T-cell (primary cell): ENCODE results near the gene IL1RL2. TPM values are rescaled to one million over a fixed set of nuclear protein-coding genes. Genes with fewer than 3 reads are reported as not detected.
A peak's percentile ranks its signal among the peaks of the same experiment; 100 is the strongest.

Source experiments
- ATAC-seq, 4 experiments: fragments of 200-7000 bp in 3 of 4; fragments of 150-1000 bp in 1 of 4; cut with Tn5 transposase; replicated peaks in 1 of 4; 1 replicate in 3 of 4; 2 replicates in 1 of 4; pipeline ENCODE4 v1.10.0; 2021; ENCODE audit warnings: moderate library complexity in 3 of 4, mild to moderate bottlenecking in 2 of 4, moderate number of reproducible peaks in 1 of 4
- CTCF ChIA-PET, 2 donors: fragments of 300-600 bp; sonication (Branson Sonifier 250); formaldehyde crosslinking; loops; one replicate each; lab custom pipeline; 2022; ENCODE audit warnings: antibody characterized with exemption in 2 of 2; lab: Charles Lee
- POLR2A ChIA-PET, 2 donors: fragments of 300-600 bp; sonication (Branson Sonifier 250); formaldehyde crosslinking; loops; one replicate each; lab custom pipeline; 2022; ENCODE audit warnings: antibody characterized with exemption in 2 of 2; lab: Charles Lee
- DNase-seq, 35 experiments: peaks; one replicate each; pipeline versions ENCODE4 v3.0.0 to v3.0.0-alpha.2; 2013 to 2023
- H3K27ac ChIP-seq: one replicate; pipeline ENCODE4 v1.5.1; 2013; ENCODE audit warnings: low read length
- H3K27me3 ChIP-seq, 2 experiments: replicated peaks in 1 of 2; 1 replicate in 1 of 2; 2 replicates in 1 of 2; pipeline versions ENCODE4 v1.6.1 to v1.7.0; 2013; ENCODE audit warnings: low read length in 1 of 2, mixed read lengths in 1 of 2; ENCODE audit not compliant: control insufficient read depth in 2 of 2, insufficient read depth in 2 of 2; ENCODE audit errors: extremely low read depth in 1 of 2
- H3K36me3 ChIP-seq, 2 donors: 1 replicate in 1 of 2; 2 replicates in 1 of 2; pipeline versions ENCODE4 v1.6.1 to v1.7.0; 2013; ENCODE audit warnings: low read length in 1 of 2; ENCODE audit not compliant: control insufficient read depth in 2 of 2, insufficient read depth in 1 of 2; ENCODE audit errors: extremely low read depth in 1 of 2
- H3K4me1 ChIP-seq, 2 experiments: 1 replicate in 1 of 2; 2 replicates in 1 of 2; pipeline versions ENCODE4 v1.6.1 to v1.7.0; 2013; ENCODE audit warnings: low read length in 2 of 2, mixed read lengths in 1 of 2; ENCODE audit not compliant: insufficient read depth in 2 of 2, control insufficient read depth in 1 of 2; ENCODE audit errors: extremely low read depth in 1 of 2
- H3K4me3 ChIP-seq, 2 donors: 1 replicate in 1 of 2; 2 replicates in 1 of 2; pipeline versions ENCODE4 v1.5.1 to v1.7.0; 2013; ENCODE audit warnings: mild to moderate bottlenecking in 2 of 2, low read length in 1 of 2, moderate library complexity in 1 of 2; ENCODE audit not compliant: control insufficient read depth in 1 of 2; ENCODE audit errors: extremely low read depth in 1 of 2
- H3K9me3 ChIP-seq: 2 replicates; pipeline ENCODE4 v1.7.0; 2013
- H3K27ac Mint-ChIP-seq, 2 donors: one replicate each; pipeline ENCODE4 v1.8.0; 2020 to 2021; ENCODE audit warnings: mild to moderate bottlenecking in 2 of 2, mixed read lengths in 2 of 2
- H3K27me3 Mint-ChIP-seq, 2 donors: one replicate each; pipeline ENCODE4 v1.8.0; 2021 to 2022; ENCODE audit warnings: mixed read lengths in 2 of 2
- H3K36me3 Mint-ChIP-seq: one replicate; pipeline ENCODE4 v1.8.0; 2021; ENCODE audit warnings: mixed read lengths
- H3K4me1 Mint-ChIP-seq, 3 donors: one replicate each; pipeline ENCODE4 v1.8.0; 2020 to 2022; ENCODE audit warnings: mixed read lengths in 3 of 3, mild to moderate bottlenecking in 1 of 3
- H3K4me3 Mint-ChIP-seq, 3 donors: one replicate each; pipeline ENCODE4 v1.8.0; 2020 to 2022; ENCODE audit warnings: mild to moderate bottlenecking in 3 of 3, mixed read lengths in 3 of 3, moderate library complexity in 3 of 3
- H3K9me3 Mint-ChIP-seq, 3 donors: one replicate each; pipeline ENCODE4 v1.8.0; 2020 to 2022; ENCODE audit warnings: mixed read lengths in 3 of 3
- WGBS: methylation state at CpG from one replicate; pipeline ENCODE4 v1.1.5; 2013; ENCODE audit warnings: missing lambda C conversion rate; ENCODE audit not compliant: insufficient coverage; 5-methylcytosine and 5-hydroxymethylcytosine counted together
- total RNA-seq, 35 experiments: library from RNA in 6 of 35; stranded (reverse) in 6 of 35; fragments of 120-200 nt in 1 of 35; gene quantifications; one replicate each; pipeline versions ENCODE4 v1.2.1 to v1.2.4 and lab custom pipeline; 2013 to 2026

Gene IL1RL2
- total RNA-seq, 5 donors from 2014 or later (not counting 1 experiment from before 2014, with no cell fraction given) = not detected

GRCh38 chr2:102239344-102239743 lies 52.5 kb downstream of the IL1RL2 start:
- peaks cover 0 to 3% of the 10 kb centered on the region in 2 donors for H3K27me3 Mint-ChIP-seq
- Histone ChIP-seq H3K9me3 (no peaks in the 10 kb centered on the region), H3K36me3 (no peaks in the 10 kb centered on the region), H3K4me3 (no peak overlapping the region), H3K4me1 (peaks cover 0 to 10% of the 10 kb centered on the region in 2 experiments), H3K27ac (no peak overlapping the region), H3K27me3 (peaks cover 0 to 4% of the 10 kb centered on the region in 2 experiments)
- no peak for DNase-seq
- H3K36me3 Mint-ChIP-seq = no peaks in the 10 kb centered on the region
- H3K9me3 Mint-ChIP-seq = no peaks in the 10 kb centered on the region
- ChIA-PET POLR2A (no interaction called here), CTCF (interaction anchor here (0.6 to 5.5 kb wide), 16 partner anchors 9 to 362 kb away, joined by 3 to 40 read pairs (median 7); partner anchors contain the start of gene SLC9A4 (in 1 of the 2))
- 95% methylated on average over 5 of the region's 7 CpGs for WGBS
- peaks cover 8 to 40% (median 33%) of the 10 kb centered on the region in 3 donors for H3K4me1 Mint-ChIP-seq
- no peak for ATAC-seq
- H3K4me3 Mint-ChIP-seq = no peak overlapping the region
- peak overlapping the region in 1 of 2 donors; percentile 40 for H3K27ac Mint-ChIP-seq

- Histone ChIP-seq H3K27me3 (no peaks in the 10 kb centered on the region), H3K4me1 (peaks cover 0 to 10% of the 10 kb centered on the region in 2 experiments), H3K27ac (no peak overlapping the region), H3K4me3 (no peak overlapping the region), H3K9me3 (no peaks in the 10 kb centered on the region), H3K36me3 (no peaks in the 10 kb centered on the region)
- POLR2A ChIA-PET = interaction anchor here (0.5 to 0.9 kb wide), 5 partner anchors 11 to 473 kb away, joined by 3 to 12 read pairs (median 4); no protein-coding TSS in a partner anchor
- DNase-seq (peak; percentile 55 to 93 (median 78)), ATAC-seq (peak; percentile 89 to 97 (median 95))
- Mint-ChIP-seq H3K36me3 (no peaks in the 10 kb centered on the region), H3K27me3 (peaks cover 3% of the 10 kb centered on the region in 2 donors), H3K9me3 (no peaks in the 10 kb centered on the region), H3K4me1 (peaks cover 8 to 30% (median 23%) of the 10 kb centered on the region in 3 donors), H3K4me3 (peak overlapping the region in 1 of 3 donors; percentile 21), H3K27ac (peak overlapping the region; percentile 78 to 83)
- CTCF ChIA-PET = interaction anchor here (0.5 to 5.5 kb wide), 70 partner anchors 8 to 1237 kb away, joined by 3 to 40 read pairs (median 4); no protein-coding TSS in a partner anchor
- 4% methylated on average over 13 of the region's 22 CpGs for WGBS
These were observed 54.0 kb downstream of the IL1RL2 start for GRCh38 chr2:102240640-102241370.

- no peak for DNase-seq
- Histone ChIP-seq H3K9me3 (no peaks in the 10 kb centered on the region), H3K4me3 (no peak overlapping the region), H3K4me1 (peaks cover 0 to 10% of the 10 kb centered on the region in 2 experiments), H3K27me3 (no peaks in the 10 kb centered on the region), H3K27ac (no peak overlapping the region), H3K36me3 (no peaks in the 10 kb centered on the region)
- Mint-ChIP-seq H3K4me3 (no peak overlapping the region), H3K27me3 (peaks cover 3% of the 10 kb centered on the region in 2 donors), H3K27ac (no peak overlapping the region), H3K36me3 (no peaks in the 10 kb centered on the region), H3K9me3 (no peaks in the 10 kb centered on the region), H3K4me1 (peaks cover 8 to 30% (median 23%) of the 10 kb centered on the region in 3 donors)
- ATAC-seq = no peak
- ChIA-PET CTCF (interaction anchor here (0.5 to 5.5 kb wide), 14 partner anchors 9 to 374 kb away, joined by 3 to 36 read pairs (median 4); no protein-coding TSS in a partner anchor), POLR2A (no interaction called here)
- WGBS = 96% methylated on average over 3 of the region's 6 CpGs
These were observed 54.9 kb downstream of the IL1RL2 start for GRCh38 chr2:102241616-102242305.

- ChIA-PET CTCF (no interaction called here), POLR2A (no interaction called here)
- no peaks in the 10 kb centered on the region for H3K9me3 Mint-ChIP-seq
- Histone ChIP-seq H3K4me1 (peaks cover 0 to 8% of the 10 kb centered on the region in 2 experiments), H3K4me3 (no peak overlapping the region), H3K9me3 (no peaks in the 10 kb centered on the region), H3K36me3 (no peaks in the 10 kb centered on the region), H3K27me3 (peaks cover 0 to 3% of the 10 kb centered on the region in 2 experiments), H3K27ac (no peak overlapping the region)
- DNase-seq (no peak), ATAC-seq (no peak)
- no peaks in the 10 kb centered on the region for H3K36me3 Mint-ChIP-seq
- H3K4me3 Mint-ChIP-seq = no peak overlapping the region
- peaks cover 7 to 10% (median 8%) of the 10 kb centered on the region in 3 donors for H3K4me1 Mint-ChIP-seq
- no peak overlapping the region for H3K27ac Mint-ChIP-seq
- H3K27me3 Mint-ChIP-seq = peaks cover 3% of the 10 kb centered on the region in 2 donors
- 96% methylated on average over 17 of the region's 27 CpGs for WGBS
These were observed 58.7 kb downstream of the IL1RL2 start for GRCh38 chr2:102245266-102246151.

- Histone ChIP-seq H3K36me3 (no peaks in the 10 kb centered on the region), H3K27me3 (peaks cover 0 to 10% of the 10 kb centered on the region in 2 experiments), H3K4me1 (peaks cover 3 to 17% of the 10 kb centered on the region in 2 experiments), H3K9me3 (no peaks in the 10 kb centered on the region), H3K27ac (no peak overlapping the region), H3K4me3 (no peak overlapping the region)
- no peak for ATAC-seq
- no peak overlapping the region for H3K27ac Mint-ChIP-seq
- H3K4me1 Mint-ChIP-seq = peaks cover 11 to 32% (median 24%) of the 10 kb centered on the region in 3 donors
- H3K9me3 Mint-ChIP-seq = no peaks in the 10 kb centered on the region
- peaks cover 0 to 3% of the 10 kb centered on the region in 2 donors for H3K27me3 Mint-ChIP-seq
- 94% methylated on average over 30 of the region's 37 CpGs for WGBS
- ChIA-PET CTCF (interaction anchor here (0.6 to 2.2 kb wide), 7 partner anchors 8 to 196 kb away, joined by 3 to 15 read pairs (median 4); no protein-coding TSS in a partner anchor), POLR2A (interaction anchor here in 1 of 2 donors (0.6 kb wide), 1 partner anchor 165 kb away, joined by 6 read pairs; no protein-coding TSS in a partner anchor)
- no peaks in the 10 kb centered on the region for H3K36me3 Mint-ChIP-seq
- H3K4me3 Mint-ChIP-seq = peak overlapping the region in 2 of 3 donors; percentile 6 to 96
- DNase-seq = no peak
These were observed 63.5 kb downstream of the IL1RL2 start for GRCh38 chr2:102250278-102250821.
